ENCODE results near the gene PAPSS1.
"Not testable (repeated sequence)": the region's sequence is repeated elsewhere in the genome, so short reads cannot be mapped to it uniquely, and the experiment has no call there.

PAPSS1 gene

DNA sequence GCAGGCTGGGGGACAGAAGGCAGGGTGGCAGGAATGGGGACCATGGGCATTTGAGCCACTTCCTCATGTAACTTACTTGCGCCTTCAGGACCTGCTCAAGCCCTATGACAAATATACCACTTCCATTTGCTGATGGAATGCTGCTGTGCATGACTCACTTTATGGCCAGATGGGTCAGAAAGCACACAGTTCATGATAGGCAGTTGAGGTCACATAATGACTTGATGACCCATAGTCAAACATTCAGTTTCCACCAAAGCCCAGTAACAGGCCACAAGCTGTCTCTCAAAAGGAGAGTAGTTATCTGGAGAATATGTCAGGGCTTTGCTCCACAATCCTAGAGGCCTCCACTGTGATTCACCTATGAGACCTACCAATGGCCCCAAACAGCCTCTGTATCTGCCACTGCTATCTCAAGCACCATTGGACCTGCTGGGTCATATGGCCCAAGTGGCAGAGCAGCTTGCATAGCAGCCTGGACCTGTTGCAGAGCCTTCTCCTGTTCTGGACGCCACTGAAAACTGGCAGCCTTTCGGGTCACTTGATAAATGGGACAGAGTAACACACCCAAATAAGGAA, 5.3 kb upstream of the PAPSS1 start:
- no peak for DNase-seq

DNA sequence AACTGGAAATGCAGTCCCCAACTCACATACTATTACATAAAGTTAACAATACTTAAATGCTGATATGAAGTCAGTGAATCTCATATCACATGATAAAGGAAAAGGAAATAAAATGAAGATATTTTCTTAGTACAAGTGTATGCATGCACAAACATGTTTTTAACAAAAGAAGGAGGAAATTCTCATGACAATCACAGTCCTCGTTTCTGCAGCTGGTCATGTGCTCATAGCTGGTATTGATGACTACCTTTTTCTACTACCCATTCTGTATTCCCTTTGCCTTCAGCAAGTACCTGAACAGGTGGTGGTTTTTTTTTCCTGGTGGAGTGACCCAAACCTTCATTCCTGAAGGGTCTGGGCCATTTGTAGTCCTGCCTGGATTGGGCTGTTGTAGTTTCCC, 3.3 kb upstream of the PAPSS1 start:
- DNase-seq: not testable (repeated sequence)

DNA sequence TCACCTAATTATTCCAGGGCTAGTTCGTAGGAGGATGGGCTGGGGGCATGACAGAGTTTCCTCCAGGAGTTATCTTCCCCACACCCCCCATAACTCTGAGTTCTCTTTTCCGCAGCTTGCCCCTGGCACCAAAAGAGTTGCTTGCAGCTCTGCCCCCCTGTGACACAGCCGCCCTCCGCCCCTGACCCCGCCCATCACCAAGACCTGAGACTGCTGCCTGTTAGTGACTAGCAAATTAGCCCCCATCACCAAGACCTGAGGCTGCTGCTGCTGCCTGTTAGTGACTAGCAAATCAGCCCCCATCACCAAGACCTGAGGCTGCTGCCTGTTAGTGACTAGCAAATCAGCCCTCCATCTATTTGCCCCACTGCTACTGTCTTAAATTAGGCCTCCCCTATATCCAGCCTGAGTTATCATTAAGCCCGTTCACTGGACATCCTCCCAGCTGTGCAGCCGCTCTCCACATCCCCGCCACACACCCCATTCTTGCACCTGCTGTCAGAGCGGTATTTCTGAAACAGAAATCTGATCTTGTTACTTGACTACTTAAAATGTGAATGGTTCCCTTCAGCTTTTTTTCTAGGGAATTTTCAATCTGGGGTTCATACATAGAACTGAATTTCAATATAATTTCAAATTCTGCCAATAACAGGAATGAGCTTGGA, 1.5 kb upstream of the PAPSS1 start:
- DNase-seq: peak; percentile 31

DNA sequence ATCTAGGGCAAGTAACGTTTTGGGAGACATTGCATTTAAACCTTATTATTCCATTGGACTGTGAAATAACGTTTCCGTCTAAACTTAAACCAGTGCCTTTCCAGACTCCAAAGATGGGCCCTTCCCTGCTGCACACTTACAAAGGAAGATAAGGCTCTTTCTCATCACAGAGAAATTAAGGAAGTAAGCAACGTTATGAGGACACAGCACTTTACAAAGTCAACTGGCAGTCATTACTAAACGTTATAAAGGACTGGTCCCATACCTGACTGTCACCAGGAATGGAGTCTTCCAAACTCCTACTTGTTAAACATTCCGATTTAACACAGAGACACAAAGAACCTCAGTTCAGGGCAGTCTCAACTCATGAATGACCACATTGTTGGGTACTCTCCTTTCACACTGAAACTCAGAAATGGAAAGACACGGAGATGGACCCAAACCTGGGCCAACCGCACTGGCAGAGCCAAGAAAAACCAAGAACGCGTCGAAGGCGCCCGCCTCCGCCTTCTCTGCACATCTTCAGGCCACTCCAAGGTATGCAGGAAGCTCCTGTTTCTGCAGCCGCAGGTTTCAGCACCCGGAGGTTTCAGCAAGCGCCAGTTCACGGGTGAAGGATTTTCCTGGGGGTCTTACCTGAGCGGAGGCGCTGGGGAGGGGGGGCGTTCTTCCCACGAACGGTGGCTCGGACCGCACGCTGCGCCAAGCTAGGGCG, 670 bp downstream of the PAPSS1 start:
- DNase-seq: no peak

DNA sequence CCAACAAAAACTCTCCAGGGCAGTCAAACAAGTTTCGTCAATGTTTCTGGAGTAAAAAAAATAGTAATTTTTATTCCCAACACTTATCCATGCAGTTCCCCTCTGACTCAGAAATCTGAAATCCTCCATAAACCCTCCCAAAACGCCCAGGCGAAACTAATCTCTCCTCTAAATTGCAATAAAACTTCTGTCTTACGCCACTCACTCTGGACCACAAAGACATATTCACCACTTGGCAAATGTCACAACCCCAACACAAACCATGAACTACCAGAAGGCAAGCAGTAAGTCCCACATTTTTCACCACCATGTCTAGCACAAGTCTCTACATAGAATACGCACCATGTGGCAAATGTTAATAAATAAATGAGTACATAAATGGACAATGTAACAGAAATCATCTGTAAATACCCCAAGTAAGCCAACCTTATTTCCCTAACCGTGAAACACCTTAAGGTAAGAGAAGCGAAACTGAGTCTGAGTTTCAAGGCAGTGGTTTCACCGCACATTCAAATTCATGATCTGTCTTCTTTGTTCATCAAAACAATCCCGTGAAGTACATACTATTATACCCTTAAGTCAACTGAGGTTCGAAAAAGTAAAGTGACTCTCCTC, 1.6 kb downstream of the PAPSS1 start:
- DNase-seq: no peak

DNA sequence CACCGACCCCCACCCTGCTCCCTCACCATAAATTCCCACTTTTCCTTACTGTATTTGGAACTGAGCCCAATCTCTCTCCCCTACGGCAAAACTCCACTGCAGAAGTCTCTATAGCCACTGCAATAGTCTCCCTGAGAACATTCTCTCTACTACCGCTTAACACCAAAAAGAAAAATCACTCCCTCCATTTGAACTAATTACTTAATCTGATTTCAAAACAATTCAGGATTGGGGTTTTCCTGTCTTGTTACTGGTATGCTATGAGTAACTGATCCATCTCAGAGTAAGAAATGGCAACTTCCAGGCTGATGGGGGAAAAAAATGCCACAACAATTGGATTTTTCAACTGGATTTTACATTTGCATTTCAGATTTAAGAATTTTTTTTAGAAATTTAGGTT, 5.8 kb downstream of the PAPSS1 start:
- DNase-seq: no peak

DNA sequence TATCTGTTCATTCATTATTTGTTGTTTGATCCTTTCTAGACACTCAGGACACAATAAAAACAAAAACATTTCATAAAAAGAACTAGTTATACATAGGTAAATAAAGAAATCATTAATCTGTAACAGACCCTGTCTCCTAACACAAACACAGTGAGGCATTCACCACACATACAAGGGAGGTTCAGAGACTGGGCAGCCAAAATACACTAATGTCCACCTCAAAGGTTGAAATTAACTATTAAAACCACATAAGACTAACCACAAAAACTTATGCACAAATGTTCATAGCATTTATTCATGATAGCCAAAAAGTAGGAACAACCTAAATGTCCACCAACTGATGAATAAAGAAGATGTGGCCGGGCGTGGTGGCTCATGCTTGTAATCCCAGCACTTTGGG, 7.8 kb downstream of the PAPSS1 start:
- DNase-seq: no peak

DNA sequence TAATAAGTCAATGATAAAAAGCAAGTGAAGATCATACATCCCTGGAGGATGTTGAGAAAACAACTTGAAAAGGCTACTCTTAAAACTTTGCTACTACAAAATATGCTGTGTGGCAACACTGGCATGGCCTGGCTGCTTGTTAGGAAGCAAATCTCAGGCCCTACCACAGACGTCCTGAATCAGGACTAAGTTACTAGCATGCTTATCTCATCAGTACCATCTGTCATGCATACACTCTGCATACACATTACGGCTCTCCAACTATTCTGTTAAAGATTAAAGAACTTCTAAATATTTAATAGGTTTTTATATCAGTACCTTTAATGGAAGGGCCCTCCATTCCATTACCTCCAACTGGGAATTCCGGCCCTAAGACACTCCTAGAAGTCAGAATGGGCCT, 8.2 kb downstream of the PAPSS1 start:
- no peak for DNase-seq

DNA sequence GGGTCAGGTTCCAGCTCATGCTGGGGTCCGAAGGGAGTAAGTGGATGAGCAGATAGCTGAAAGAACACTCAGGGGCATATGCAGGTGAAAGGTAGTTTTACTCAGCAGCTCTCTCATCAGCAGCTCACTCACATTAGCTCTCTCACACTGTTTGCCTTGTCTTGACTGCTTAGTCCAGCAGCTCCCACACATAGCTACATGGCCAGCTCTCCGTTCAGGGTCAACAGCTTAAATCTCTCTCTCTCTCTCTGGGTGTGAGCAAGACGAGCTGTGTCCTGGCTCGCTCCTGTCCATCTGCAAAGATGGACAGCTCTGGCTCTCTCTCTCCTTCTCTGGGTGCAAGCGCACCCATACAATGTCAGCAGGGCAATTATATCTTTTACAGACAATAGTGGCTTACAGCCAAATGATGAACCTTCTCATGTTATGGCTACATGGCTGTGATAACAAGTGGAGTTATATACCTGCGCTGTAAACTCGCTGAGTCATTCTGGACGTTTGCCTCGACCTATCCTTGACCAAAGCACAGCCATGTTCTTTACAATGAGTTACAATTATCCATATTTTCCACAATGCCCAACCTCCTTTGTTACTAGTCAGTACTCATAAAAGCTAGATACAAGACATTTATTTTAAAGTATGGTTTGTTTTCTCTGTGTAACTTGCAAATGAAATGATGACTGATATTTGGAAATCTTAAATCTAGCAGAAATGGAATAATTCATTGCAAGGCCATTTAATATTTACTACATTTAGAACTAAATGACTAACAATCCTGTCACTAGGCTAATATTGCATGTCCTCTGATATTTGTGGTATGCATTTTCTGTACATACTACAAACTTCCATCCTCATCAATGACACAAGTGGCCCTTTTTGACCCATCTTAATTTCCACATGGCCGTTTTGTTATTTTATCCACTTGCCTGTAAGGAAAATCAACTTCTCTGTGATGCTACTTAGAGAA, 9.3 kb downstream of the PAPSS1 start:
- DNase-seq: no peak

DNA sequence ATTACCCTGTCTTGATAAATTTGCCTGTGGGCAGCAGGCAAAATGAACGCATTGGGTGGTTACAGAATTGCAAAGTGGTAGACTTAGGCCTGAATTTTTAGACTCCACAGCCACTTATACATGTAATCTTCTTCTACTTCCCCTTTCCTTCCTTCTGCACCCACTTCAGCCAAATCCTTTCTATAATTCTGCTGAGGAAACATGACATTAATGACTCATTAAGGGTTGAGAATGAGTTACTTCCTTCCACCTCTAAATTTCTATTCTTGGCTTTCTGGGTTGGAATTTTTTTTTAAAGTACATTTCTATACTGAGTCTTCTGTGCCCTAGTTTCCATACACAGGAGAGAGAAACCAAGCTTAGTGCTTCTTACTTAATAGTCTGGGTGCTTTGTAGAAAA, 10.1 kb downstream of the PAPSS1 start:
- DNase-seq: no peak

DNA sequence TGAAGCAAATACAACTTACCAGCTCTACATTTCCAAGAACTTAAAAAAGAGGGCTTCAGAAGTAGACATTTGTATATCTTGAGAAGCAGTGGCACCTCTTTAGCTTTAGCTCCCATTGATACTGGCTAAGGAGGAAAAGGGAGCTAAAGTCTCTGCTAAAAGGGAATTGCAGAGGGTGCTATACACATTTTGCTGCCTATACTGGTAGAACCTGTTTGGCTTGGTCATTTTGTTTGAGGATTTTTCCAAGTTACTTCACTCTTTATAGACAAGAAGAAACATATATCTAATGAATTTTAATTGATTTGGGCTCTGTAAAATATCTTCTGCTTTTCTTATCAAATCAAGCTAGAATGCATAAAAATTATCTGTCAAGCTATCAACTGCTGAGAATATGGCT, 11.8 kb downstream of the PAPSS1 start:
- no peak for DNase-seq

DNA sequence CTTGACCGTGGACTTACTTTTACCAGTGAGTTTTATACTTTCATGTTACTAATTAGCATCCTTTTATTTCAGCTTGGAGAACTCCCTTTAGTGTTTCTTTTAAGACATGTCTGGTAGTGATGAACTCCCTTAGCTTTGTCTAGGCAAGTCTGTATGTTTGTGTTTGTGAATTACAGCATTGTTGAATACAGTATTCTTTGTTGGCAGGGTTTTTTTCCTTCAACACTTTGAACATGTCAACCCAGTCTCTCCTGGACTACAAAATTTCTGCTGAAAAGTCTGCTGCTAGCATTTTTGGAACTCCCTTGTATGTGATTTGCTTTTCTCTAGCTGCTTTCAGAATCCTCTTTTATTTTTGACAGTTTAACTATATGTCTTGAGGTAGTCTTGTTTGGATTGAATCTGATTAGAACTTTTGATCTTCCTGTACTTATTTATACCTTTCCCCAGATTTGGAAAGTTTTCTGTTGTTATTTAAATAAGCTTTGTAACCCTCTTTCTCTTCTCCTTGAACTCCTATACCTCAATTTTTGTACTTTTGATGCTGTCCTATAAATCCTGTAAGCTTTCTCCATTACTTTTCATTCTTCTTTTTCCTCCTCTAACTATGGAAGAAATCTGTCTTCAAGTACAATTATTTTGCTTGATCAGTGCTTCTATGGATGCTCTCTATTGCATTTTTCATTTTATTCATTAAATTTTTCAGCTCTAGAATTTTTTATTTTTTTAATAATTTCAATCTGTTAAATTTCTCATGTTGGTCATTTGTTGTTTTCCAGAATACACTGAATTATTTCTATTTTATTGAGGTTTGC, 14.1 kb downstream of the PAPSS1 start:
- no peak for DNase-seq

DNA sequence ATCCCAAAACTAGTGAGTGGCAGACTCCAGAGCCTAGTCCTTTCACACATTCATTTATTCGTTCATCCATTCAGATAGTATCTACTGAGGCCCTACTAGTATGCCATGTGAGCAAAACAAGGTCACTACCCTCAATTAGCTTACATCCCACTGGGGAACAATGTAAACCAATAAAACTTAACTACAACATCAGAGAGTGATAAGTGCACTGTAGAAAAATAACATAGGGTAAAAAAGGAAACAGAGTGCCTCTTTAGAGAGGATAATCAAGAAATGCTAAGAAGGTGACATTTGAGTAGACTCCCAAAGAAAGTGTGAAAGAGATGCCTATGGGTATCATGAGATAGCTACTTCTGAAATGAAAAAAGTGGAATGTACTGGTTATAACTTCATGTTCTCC, 18.5 kb downstream of the PAPSS1 start:
- DNase-seq: no peak

DNA sequence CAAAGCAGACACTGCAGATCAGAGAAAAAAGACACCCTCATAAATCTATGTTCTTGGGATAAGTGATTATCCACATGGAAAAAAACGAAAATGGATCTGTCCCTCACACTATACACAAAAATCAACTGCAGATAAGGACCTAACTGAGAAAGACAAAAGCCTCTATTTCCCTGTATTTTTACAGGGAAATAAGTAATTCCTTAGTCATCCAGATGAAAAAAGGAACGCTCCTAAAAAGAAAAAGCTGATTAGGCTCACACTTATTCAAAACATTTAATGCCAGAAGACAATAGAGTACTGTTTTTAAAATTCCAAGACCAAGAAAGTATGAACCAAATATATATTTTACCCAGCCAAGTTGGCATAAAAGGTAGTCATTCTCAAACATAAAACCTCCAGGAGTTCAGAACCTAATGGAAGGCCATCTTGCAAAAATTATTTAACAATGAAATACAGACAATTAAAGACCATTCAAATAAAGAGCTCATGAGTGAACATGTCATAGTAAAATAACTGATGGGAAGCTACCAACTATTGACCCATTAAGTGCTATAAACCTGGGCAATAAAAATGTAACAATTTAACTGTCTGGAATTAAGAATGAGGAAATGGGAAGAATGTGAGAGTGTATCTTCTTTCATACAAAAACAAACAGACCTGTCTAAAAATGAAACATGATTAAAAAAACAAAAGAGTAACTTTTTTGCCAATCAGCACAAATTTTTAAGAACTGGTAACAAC, 20.4 kb downstream of the PAPSS1 start:
- no peak for DNase-seq

DNA sequence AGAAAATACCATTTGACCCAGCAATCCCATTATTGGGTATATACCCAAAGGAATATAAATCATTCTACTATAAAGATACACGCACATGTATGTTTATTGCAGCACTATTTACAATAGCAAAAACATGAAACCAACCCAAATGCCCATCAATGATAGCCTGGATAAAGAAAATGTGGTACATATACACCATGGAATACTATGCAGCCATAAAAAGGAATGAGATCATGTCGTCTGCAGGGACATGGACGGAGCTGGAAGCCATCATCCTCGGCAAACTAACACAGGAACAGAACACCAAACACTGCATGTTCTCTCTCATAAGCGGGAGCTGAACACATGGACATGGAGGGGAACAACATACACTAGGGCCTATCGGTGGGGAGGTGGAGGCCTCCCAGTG, 23.8 kb downstream of the PAPSS1 start:
- not testable (repeated sequence) for DNase-seq

DNA sequence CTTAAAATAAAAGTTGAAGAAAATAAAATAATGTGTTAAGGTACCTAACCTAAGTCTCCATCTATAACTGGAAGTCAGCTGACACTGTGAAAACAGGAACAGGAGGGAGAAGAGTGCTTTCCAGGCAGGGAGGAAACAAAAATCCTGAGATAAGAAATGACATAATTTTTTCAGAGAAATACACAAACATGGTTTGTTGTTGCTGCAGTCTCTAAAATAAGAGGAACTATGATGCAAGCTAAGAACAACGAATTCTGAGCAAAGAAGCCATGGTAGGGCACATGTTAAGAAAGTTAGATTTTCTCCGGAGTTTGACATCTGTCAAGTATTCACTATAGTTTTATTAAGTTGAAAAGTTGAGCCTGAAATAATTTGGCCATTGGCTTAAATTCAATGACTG, 26.9 kb downstream of the PAPSS1 start:
- DNase-seq: no peak

DNA sequence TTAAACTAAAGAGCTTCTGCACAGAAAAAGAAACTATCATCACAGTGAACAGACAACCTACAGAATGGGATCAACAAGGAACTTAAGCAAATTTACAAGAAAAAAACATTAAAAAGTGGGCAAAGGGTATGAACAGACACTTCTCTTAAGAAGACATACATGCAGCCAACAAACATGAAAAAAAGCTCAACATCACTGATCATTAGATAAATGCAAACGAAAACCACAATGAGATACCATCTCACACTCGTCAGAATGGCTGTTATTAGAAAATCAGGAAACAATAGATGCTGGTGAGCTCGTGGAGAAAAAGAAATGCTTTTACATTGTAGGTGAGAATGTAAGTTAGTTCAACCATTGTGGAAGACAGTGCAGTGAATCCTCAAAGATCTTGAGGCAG, 27.8 kb downstream of the PAPSS1 start:
- no peak for DNase-seq

DNA sequence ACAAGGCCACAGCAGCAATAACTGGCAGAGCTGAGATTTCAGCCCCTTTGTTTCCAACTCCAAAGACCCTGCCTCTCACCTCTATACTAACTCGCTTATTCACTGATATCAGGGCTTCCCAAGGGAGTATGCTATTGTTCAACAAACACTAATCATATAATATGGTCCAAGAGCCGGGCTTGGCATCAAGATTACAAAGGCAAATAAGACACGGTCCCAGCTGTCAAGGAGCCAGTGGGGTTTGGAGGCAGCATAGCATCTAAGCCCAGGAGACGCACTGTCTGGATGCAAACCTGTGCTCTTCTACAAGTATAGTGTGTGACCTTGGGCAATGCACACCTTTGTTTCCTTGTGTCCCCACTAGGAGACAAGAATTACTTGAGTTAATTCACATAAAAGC, 28.7 kb downstream of the PAPSS1 start:
- no peak for DNase-seq

DNA sequence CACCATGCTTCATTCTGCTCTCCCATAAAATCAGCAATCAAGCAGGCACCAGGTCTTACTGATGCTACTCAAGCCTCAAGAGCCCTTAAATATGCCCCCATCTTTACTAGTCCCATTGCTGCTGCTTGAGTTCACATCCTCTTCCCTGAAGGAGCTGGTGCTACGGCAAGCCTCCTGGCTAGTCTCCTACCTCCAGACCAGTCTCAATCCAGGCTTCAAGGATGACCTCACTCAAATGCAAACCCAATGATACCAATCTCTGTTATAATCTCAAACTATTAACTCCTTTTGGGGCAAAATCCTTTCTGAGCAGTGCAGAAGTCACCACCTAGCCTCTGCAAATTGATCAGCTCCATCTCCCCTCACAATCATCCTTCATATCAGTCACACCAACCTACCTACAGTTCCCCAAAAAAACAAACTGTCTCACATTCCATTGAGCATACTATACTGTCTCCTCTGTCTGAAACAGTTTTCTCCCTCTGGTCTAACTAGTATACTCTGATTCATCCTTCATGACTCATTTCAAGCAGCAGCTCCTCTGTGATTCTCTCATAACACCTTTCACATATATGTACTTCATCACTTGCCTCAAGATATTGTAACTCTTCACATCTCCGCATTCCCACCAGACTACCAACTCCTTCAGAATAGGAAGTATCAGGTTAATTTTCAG, 30.0 kb downstream of the PAPSS1 start:
- no peak for DNase-seq

DNA sequence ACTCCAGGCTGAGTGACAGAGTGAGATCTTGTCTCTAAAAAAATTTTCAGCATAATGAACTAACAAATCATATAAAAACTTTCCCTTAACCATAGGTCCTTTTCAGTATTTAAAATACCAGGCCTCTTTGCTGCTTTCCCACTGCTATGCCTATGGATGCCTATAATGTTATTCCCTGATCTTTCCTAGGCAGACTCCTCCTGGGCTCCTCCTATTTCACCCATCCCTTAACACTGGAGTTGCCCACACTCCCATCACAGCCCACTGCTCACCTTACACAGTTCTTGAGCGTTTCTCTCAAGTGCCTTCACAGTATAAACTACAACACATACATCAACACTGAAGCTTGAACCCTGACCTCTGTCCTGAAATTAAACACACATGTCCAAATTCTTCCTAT, 31.6 kb downstream of the PAPSS1 start:
- no peak for DNase-seq

DNA sequence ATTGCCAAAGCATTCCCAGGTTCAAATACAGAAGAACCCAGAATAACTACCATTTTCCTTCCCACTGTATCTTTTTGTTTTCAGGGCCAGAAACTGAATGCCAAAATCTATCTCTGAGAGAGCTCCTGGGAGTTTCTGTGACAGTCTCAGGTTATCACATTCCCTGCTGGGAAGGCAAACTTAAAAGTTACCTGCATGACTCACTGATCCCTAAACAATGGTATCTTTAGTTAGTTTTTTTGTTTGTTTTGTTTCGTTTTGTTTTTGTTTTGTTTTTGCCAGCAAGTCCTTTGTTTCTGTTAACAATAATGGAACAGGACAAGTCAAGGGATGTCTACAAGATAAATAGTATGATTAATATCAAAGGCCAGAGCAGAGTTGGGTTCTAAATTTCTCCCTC, 34.3 kb downstream of the PAPSS1 start:
- DNase-seq: no peak

Data from T-helper 9 cell (primary cell).